Dermis microvascular lymphatic vessel endothelial cell (primary cell): Measurements from ENCODE around the gene WDR59. TPM values are rescaled to one million over a fixed set of nuclear protein-coding genes. Genes with fewer than 3 reads are reported as not detected.

Experiments
- DNase-seq, 2 donors: peaks; one replicate each; pipeline versions ENCODE4 v3.0.0 to v3.0.0-alpha.2; 2010; ENCODE audit warnings: low read depth in 2 of 2
- total RNA-seq: library from RNA; depleted of rRNA; stranded (reverse); fragments of >200 nt; gene quantifications from 2 replicates; pipeline ENCODE4 v1.2.1, GENCODE V29; 2014

Gene WDR59
- total RNA-seq, 1 donor from 2014 or later = 10.0 TPM

DNA sequence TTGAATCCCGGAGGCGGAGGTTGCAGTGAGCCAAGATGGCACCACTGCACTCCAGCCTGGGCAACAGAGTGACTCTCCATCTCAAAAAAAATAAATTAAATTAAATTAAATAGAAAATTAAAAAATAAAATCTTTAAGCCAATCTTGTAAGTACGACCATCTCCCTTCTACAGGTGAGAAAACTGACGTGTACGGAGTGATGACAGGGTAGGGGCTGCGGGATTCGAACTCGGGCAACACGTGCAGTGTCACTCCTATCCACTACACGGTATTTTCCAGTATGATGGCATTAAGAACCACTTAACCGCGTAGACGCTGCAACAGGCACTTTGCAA is 762 bp downstream of the WDR59 start:
- DNase-seq = no peak

DNA sequence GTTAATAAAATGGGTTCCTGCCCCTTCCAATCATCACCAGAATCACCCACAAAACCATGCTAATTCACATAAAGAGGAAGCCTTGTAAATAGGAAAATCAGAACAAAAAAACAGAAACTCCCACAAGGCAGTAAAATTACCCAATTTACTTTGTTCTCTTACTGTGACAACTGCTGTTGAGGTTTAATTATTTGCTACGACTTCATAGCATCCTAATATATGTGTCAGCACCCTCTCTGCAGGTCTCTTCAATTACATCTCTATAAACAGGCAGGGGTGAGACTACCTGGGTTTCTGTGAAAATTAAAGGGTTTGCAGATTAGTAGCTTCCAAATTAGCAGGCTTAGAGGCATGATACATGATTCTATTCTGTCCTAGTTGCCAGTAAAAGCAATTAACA is 2.7 kb downstream of the WDR59 start:
- no peak for DNase-seq

DNA sequence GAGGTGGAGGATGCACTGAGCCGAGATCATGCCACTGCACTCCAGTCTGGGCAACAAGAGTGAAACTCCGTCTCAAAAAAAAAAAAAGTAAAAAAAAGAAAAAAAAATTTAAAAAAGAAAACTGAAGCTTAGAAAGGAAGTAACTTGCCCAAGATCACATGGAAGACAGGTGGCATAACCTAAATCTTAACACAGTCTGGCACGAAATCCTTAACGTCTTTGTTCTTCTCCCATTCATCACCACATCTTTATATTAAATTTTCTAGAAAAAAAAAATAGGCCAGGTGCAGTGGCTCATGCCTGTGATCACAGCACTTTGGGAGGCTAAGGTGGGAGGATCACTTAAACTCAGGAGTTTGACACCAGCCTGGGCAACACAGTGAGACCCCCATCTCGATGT is 9.3 kb downstream of the WDR59 start:
- no peak for DNase-seq

DNA sequence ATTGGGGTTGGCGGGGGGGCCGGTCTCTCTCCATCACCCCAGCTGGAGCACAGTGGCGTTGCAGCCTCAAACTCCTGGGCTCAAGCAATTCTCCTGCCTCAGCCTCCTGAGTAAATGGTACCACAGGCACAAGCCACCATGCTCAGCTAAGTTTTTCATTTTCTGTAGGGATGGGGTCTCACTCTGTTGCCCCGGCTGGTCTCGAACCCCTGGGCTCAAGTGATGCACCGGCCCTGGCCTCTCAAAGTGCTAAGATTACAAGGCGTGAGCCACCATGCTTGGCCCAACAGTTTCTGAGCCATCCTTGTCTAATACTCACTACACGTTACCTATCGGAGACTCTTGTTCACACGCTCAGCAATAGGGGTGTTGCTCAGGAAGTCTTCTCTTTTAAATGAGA is 11.6 kb downstream of the WDR59 start:
- DNase-seq = no peak

DNA sequence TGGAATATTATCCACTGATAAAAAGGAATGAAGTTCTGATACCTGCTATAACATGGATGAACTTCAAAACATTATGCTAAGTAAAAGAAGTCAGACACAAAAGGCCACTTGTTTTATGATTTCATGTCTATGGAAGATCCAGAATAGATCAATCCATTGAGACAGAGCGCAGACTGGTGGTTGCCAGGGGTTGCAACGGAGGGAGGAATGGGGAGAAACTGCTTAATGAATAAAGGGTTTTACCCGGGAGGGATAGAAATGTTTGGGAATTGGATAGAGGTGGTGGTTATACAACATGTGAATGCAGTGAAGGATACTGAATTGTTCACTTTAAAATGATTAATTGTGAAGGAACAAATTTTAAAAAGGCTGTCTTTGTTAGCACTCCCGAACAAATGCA is 30.2 kb downstream of the WDR59 start:
- DNase-seq = no peak

DNA sequence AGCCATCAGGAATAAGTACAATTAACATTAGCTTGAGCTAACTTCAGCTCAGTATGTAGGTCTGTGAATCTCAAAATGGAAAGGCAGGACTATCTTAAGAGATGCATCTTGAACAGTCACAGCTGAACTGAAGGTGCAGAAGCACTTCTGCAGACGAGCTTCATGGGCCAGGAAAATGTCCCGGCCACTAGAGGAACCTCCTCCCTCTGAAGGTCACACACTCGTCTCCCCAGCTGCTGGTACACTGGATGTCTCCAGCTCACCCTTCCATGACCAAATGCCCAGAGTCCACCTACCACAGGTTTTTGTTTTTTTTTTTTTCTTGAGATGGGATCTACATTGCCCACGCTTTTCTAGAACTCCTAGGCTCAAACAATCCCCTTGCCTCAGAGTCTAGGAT is 33.2 kb downstream of the WDR59 start:
- DNase-seq = no peak

DNA sequence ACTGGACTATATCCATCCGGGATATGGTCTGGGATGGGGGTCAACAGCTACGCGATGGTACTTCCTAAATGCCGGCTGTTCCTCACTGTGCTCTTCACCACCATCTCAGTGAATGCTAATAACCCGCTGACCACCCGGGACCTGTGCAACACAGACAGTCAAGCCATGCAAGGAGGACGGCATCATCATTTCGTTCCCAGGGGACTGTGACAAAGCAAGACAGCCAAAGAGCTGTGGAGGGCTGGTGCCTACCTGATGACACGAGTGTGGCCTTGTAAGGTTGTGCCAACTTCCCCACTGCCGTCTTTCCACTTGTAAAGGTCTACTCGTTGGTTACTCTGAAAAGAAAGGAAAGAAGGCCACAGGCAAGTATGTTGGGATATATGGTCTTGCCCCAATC is 33.7 kb downstream of the WDR59 start:
- DNase-seq = no peak

DNA sequence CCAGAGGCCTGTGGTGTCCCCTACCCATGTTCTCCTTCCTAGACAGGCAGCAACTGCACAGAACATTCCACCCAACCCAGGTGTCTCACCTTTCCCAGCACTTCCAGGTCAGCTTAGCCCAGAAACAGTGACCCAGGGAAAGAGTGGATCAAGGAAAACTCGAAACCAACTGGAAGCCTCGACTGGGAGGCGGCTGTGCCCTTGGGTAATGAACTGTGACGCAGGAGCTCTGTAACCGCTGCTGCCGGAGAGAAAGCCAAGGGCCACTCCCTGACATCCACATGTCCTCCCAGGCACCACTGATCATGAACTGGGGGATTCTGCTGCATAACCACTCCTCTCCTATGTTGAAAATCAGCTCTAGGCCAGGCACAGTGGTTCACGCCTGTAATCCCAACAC is 34.4 kb downstream of the WDR59 start:
- no peak for DNase-seq

DNA sequence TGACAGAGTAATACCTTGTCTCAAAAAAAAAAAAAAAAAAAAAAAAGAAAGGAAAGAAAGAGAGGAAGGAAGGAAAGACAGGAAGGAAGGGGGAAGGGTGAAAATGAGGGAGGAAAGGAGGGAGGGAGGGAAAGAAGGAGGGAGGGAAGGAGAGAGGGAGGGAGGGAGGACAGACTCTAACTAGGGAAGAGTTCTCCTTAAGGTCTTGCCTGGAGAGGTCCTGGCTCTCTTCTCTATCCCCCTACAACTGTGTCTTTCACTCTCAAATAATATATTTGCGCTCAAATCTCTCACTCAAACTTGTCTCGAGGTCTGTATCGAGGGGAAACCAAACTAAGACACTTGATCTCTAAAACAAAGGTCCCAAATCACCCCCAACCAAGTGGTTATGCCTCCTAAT is 35.6 kb downstream of the WDR59 start:
- DNase-seq = no peak

DNA sequence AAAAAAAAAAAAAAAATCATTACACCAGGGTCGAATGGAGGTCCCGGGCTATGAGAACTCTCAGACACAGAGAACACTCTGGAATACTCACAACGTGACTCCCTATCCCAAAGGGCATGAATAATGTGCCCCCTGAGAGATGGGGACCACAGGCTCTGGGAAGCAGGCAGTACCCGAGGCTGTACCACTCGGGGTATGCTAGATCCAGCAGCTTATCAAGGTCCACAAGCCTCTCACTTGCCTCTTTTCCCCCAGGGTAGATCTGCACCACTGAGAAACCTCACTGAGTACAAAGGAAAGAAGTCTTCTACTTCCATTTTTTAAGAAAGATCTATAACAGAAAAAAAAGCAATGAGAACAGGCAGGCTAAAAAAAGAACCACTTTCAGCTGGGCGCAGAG is 40.5 kb downstream of the WDR59 start:
- DNase-seq = no peak

DNA sequence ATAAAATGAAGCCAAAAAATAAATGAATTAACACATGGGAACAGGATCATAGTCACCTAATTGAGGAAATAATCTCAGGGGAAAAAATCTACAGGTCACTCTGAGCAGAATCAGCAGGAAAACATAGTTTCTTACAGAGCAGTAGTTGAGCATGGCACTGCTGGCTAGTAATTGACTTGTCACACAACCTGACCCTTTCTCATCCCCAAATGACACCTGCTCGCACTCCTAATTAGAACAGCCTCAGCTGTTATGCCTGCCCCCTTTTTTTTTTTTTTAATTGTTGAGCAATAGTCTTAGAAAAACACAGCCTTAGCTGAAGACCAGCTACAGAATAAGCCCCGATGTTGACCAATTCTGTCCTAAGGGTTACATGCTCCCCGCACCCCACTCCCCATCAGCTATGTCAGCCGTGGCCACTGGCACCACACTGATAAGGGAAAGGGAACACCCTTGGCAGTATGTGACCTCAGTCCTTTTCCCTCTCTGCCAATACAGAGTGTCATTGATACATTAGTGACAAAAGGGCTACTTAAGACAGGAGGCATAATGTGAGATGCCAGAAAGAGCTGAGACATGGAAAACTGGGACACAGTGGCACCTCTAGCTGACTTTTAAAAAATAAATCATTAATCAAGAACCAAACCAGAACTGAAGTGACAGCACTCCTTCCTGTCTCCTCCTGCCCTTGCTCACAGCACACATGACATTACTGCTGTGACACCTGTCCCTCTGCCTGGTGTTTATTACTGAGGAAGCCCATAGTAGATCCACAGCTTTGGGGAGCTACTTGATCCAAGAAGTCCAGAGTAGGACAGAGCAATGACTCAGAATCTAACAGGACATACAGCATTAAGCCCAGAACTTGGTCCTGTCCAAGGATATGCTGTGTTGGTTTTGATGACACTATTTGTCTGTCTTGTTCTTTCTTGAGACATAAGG is 41.7 kb downstream of the WDR59 start:
- no peak for DNase-seq

DNA sequence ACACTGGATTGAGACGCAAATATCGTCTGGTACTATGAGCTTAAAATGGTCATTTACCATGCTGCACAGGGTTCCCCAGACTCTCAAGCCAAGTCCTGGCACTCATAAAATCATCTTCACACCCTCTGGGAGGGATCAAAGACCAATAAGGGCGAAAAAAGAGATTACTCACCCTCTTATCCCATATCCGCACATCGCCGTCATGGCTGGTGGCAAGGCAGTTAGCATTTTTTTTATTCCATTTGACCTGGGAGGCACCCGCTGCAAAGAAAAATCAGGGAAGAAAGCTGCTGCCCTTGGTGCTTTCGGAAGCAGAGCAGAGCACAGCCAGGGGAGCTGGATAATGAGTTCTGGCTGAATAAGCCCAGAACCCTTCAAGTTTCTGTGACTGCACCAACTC is 42.4 kb downstream of the WDR59 start:
- DNase-seq = no peak

DNA sequence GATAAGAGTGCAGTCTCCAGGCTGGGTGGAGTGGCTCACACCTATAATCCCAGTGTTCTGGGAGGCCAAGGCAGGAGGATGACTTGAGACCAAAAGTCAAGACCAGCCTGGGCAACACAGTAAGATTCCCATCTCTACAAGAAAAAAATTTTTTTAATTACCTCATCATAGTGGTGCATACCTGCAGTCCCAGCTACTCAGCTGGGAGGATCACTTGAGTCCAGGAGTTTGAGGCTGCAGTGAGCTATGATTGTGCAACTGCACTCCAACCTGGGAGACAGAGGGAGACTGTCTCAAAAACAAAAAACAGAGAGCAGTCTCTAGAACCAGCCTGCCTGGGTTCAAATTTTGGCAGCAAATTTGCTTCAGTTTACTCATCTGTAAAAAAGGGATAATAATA is 45.2 kb downstream of the WDR59 start:
- DNase-seq = no peak

DNA sequence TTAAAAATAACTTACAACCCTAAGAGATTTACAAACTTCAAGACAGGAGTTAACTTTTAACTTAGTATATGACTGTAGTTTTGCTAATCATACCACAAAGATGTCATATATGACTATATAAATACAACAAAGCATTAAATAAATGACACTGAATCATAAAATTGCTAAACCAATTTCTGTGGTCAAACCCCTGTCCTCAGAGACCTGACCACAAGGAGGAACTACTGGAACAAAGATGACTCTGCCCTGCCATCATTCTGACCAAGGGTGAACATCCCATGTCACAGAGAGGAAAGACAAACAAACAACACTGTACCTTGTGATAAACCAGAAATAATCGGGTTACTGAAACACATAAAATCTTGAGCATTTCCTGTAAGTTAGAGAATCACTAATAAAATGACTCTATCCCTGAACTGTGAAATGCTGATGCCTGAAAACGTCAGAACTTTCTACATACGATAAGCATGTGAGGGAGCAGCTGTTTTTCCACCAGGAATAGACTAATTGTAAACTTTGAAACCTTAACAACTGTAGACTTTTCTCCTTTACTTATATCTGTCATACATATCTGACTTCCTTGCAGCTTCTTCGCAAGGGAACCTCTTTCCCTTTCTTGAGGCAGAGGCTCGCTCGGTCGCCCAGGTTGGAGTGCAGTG is 47.9 kb downstream of the WDR59 start:
- DNase-seq = no peak

DNA sequence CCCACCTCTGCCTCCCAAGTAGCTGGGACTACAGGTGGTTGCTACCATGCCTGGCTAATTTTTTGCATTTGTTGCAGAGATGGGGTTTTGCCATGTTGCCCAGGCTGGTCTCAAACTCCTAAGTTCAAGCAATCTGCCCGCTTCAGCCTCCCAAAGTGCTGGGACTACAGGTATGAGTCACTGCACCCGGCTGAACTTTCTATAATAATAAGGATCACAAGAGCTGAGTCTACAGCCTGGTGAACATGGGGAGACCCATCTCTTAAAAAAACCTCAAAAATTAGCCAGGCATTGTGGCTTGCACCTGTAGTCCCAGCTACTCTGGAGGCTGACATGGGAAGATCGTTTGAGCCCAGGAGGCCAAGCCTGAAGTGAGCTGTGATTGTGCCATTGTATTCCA is 53.5 kb downstream of the WDR59 start:
- DNase-seq = no peak

DNA sequence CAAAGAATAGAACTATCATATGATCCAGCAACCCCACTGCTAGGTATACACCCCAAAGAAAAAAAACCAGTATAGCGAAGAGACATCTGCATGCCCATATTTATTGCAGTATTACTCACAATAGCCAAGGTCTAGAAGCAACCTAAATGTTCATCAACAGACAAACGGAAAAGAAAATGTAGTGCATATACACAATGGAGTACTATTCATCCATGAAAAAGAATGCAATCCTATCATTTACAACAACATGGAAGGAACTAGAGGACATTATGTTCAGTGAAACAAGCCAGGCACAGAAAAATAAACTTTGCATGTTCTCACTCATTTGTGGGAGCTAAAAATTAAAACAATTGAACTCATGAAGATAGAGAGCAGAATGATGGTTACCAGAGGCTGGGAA is 55.3 kb downstream of the WDR59 start:
- no peak for DNase-seq

DNA sequence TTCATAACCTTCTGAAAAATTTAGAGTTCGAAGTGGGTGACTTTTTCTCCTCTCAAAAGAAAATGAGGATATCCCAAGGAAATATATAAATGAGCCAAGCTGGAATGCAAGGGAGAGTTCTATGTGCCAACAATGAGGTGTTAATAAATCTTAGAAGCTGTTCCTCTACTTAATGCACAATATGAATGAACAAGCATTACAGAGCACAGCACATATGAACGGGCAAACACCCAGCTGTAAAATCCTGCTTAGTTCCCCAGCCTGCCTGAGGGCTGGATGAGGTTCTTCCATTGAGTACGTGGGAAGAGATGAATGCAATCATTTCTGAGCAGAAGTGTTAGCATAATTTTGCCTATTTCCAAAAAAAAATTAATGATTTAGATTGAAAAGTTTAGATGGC is 58.1 kb downstream of the WDR59 start:
- DNase-seq = no peak

DNA sequence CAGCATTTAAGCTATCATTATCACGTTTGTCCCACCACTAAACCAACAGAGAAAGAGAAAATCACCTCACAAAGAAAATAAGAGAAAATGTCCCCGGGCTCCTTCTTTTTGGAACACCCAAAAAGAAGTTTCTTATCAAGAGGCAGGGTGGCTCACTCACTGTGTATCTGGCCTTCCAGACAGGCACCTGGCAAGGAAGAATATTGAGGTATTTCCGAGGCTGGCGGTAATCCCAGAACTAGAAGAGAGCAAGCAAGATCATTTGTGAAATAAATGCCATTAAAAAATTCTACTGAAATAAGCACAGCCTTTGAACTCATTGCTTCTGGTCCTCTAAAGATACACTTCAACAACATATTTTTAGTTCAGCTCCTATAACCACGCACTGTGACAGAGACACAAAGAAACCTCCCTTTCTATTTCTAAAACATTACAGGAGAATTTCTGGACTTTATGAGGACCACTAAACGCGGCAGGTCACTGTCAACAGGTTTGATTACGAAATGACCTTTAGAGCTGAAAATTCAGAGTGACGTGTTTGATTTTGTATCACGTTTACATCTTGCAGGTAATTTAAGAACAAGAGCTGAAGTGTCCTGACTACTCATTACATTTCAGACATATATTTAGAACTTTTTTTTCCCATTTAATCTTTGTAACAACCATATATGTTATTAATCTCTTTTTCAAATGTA is 61.0 kb downstream of the WDR59 start:
- DNase-seq = no peak

DNA sequence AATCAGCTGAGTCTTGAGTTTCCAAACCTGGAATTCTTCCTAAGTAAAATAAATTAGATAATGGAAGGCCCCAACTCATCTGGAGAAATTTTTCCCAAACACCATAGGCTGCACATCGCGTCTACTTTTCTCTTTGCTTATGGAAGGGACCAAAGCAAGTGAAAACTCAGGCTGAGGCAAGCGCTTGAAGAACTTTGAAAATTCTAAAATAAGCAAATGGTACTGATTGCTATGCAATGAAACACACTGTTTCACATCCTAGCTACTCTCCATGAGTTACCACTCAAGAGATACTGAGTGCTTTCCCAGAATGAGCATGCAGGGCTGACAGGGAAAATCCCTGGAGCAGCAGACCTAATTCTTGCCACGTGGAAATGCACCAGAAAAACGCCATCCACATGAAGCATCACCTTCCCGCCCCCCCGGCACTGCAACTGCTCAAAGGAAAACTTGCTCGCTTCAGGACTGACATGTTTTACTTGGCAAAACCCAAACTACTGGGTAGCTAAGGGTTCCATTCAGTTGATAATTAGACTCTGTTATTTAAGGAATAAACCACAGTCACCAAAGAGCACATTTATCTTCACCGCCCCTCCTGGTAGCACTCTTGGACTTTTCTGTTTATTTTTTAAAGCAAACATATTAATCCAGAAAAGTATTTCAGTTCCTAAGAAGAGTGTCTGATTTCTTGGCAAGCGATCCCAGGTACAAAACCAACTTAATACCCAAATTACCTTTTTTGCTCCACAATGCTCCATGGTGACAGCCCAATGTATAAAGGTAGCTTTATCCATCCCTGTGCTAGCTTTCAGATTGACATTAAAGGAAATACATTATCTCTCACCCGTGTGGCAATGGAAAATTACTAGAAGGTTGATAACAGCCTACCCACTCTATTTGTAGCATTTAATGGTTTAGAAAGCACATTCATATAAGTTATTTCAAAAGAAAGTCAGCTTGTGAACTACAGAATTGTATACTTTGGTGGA is 62.5 kb downstream of the WDR59 start:
- DNase-seq = no peak

DNA sequence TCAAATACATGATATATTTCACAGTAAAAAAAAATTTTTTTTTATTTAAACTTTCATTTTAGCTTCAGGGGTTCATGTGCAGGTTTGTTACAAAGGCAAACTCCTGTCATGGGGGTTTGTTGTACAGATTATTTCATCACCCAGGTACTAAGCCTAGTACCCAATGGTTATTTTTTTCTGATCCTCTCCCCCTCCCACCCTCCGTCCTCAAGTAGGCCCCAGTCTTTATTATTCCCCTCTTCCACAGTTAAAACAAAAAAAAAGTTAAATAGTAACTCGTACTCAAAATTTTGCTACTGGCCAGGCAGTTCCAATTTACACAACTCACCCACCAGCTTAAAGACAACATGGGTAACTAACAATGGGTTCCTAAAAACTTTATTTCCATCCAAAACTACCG is 63.9 kb downstream of the WDR59 start:
- DNase-seq = no peak

DNA sequence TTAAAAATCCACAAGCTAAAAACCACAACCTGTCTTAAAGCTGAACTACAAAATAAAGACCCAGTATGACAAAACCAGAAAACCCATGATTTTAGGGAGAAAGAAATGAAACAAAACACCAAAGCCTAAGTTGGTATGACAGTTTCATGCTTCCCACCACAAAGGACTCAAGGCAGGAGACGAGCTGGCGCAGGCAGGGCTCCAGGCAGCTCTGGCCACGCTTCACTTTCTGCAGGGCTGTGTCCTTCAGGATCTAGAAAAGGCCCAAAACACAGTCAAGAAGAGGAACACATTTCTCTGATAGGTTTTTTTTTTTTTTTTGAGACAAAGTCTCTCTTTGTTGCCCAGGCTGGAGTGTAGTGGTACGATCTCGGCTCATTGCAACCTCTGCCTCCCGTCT is 75.3 kb downstream of the WDR59 start:
- DNase-seq = no peak
